ENCODE results near the gene MTAP.

GRCh38 chr9:21933281-21933680, 130.8 kb downstream of the MTAP start:
- TF ChIP-seq, protein P1, sequence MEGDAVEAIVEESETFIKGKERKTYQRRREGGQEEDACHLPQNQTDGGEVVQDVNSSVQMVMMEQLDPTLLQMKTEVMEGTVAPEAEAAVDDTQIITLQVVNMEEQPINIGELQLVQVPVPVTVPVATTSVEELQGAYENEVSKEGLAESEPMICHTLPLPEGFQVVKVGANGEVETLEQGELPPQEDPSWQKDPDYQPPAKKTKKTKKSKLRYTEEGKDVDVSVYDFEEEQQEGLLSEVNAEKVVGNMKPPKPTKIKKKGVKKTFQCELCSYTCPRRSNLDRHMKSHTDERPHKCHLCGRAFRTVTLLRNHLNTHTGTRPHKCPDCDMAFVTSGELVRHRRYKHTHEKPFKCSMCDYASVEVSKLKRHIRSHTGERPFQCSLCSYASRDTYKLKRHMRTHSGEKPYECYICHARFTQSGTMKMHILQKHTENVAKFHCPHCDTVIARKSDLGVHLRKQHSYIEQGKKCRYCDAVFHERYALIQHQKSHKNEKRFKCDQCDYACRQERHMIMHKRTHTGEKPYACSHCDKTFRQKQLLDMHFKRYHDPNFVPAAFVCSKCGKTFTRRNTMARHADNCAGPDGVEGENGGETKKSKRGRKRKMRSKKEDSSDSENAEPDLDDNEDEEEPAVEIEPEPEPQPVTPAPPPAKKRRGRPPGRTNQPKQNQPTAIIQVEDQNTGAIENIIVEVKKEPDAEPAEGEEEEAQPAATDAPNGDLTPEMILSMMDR (IDR thresholded peaks at IDR 0.05; ENCODE audit: insufficient read depth, low read depth, low read length) = no peak
- TF ChIP-seq EZH2 (IDR thresholded peaks at IDR 0.05; ENCODE audit: insufficient read depth, low read length) = no peak
